ENCODE measurements around the gene E2F6. TPM values are rescaled to one million over a fixed set of nuclear protein-coding genes. Genes with fewer than 3 reads are reported as not detected.

Gene E2F6
- total and polyA plus RNA-seq, 2 of the 8 experiments (the other 6 are each of a cell fraction or from before 2014, with no cell fraction given) = 8.3 to 14.9 TPM

DNA sequence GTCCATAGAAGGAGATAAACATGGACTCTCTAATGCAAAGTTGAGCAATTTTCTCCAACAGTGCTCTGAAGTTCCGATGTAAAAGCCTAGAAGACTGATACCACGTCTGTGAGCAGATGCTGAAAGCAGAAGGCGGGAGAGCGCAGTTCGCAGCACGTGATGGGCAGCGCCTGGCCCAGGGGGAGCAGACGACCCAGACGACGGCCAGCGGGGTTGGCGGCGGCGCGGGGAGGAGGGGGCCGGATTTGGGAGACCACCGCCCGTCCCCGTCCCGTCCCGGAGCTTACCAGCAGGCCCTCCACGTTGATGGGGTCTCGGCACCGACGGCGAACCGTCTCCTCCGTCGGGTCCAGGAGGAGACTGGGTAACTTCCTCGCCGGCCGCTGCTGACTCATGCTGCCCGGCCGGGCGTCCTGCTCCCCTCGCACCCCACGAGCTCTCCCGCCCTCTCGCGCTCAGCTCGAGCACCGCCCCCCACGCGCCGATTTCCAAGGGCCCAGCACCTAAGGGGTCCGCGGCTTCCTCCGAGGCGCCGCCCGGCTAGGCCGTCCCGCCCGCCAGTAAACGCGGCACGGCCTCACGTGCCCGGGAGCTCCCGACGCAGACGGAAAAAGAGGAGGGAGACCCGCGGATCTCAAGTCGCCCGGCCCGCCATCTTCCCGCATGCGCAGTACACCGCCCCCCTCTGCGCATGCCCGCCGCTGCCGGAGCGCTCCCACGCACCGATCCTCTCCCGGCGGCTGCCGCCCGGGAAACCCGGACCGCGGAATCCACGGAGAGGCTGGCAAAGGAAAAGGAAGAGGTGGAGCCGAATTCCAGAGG lies at the start of gene E2F6 (continued):
- TF ChIP-seq, protein P1, sequence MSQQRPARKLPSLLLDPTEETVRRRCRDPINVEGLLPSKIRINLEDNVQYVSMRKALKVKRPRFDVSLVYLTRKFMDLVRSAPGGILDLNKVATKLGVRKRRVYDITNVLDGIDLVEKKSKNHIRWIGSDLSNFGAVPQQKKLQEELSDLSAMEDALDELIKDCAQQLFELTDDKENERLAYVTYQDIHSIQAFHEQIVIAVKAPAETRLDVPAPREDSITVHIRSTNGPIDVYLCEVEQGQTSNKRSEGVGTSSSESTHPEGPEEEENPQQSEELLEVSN (IDR thresholded peaks at IDR 0.05) = peak; percentile 99
- TF ChIP-seq RNF2 (IDR thresholded peaks at IDR 0.05; ENCODE audit: borderline replicate concordance, low read depth, low read length, missing control alignments, poor library complexity, severe bottlenecking) = peak; percentile 73
- TF ChIP-seq CHD1 (IDR thresholded peaks at IDR 0.05; ENCODE audit: low read depth, low read length) = no peak
- no peak for TF ChIP-seq CTBP2 (IDR thresholded peaks at IDR 0.05; ENCODE audit: borderline replicate concordance, insufficient read depth, insufficient read length, low read length)
- TF ChIP-seq CBX8 (IDR thresholded peaks at IDR 0.05; ENCODE audit: borderline replicate concordance, low read depth, low read length) = no peak
- no peak for TF ChIP-seq SUZ12 (IDR thresholded peaks at IDR 0.05; ENCODE audit: low read length)
- TF ChIP-seq JUN (IDR thresholded peaks at IDR 0.05; ENCODE audit: low read depth, low read length) = 0 out of 2 replicates have a peak, but pooled peaks have one; percentile 59
- TF ChIP-seq SAP30 (IDR thresholded peaks at IDR 0.05; ENCODE audit: insufficient read depth, insufficient replicate concordance, low read length) = no peak
- no peak for TF ChIP-seq BCL11A (IDR thresholded peaks at IDR 0.05; ENCODE audit: low read depth in 2 of 2, low read length in 2 of 2)
- TF ChIP-seq RAD21 (IDR thresholded peaks at IDR 0.05 in 1 of 2, conservative IDR thresholded peaks at IDR 0.05 in 1 of 2; ENCODE audit: low read depth in 2 of 2, low read length in 2 of 2) = peak in 1 of 2 experiments; percentile 4; a peak in 1 of 4 replicates
- peak; percentile 80 for TF ChIP-seq RFX5 (IDR thresholded peaks at IDR 0.05; ENCODE audit: borderline replicate concordance, low read depth, low read length)
- no peak for TF ChIP-seq CBX5 (IDR thresholded peaks at IDR 0.05; ENCODE audit: low read depth, low read length)
- TF ChIP-seq EGR1 (IDR thresholded peaks at IDR 0.05; ENCODE audit: borderline replicate concordance, low read depth, low read length) = peak; percentile 93
- no peak for TF ChIP-seq RBBP5 (IDR thresholded peaks at IDR 0.05; ENCODE audit: borderline replicate concordance, low read depth, low read length)
- TF ChIP-seq HDAC2 (IDR thresholded peaks at IDR 0.05; ENCODE audit: borderline replicate concordance in 1 of 2, low read depth in 2 of 2, low read length in 2 of 2) = peak; percentile 36 to 95; a peak in 3 of 4 replicates
- TF ChIP-seq, protein P2, sequence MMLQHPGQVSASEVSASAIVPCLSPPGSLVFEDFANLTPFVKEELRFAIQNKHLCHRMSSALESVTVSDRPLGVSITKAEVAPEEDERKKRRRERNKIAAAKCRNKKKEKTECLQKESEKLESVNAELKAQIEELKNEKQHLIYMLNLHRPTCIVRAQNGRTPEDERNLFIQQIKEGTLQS (IDR thresholded peaks at IDR 0.05; ENCODE audit: insufficient read depth, low read depth, low read length) = 0 out of 2 replicates have a peak, but pooled peaks have one; percentile 8
- peak in 1 of 2 experiments; percentile 73; a peak in 1 of 3 replicates for TF ChIP-seq EP300 (IDR thresholded peaks at IDR 0.05; ENCODE audit: borderline replicate concordance in 1 of 2, low read depth in 2 of 2, low read length in 2 of 2)
- TF ChIP-seq GTF2F1 (IDR thresholded peaks at IDR 0.05; ENCODE audit: borderline replicate concordance, low read depth, low read length) = peak; percentile 72; the same call in 1 of the 2 replicates
- TF ChIP-seq, protein P3, sequence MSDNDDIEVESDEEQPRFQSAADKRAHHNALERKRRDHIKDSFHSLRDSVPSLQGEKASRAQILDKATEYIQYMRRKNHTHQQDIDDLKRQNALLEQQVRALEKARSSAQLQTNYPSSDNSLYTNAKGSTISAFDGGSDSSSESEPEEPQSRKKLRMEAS (IDR thresholded peaks at IDR 0.05) = peak; percentile 99

All from H1 (cell line).